ENCODE data around the gene GALNT10. TPM values are rescaled to one million over a fixed set of nuclear protein-coding genes. Genes with fewer than 3 reads are reported as not detected.

The GALNT10 gene
- total and polyA plus RNA-seq, 2 of the 8 experiments (the other 6 are each of a cell fraction or from before 2014, with no cell fraction given) = 4.6 to 15.5 TPM

DNA sequence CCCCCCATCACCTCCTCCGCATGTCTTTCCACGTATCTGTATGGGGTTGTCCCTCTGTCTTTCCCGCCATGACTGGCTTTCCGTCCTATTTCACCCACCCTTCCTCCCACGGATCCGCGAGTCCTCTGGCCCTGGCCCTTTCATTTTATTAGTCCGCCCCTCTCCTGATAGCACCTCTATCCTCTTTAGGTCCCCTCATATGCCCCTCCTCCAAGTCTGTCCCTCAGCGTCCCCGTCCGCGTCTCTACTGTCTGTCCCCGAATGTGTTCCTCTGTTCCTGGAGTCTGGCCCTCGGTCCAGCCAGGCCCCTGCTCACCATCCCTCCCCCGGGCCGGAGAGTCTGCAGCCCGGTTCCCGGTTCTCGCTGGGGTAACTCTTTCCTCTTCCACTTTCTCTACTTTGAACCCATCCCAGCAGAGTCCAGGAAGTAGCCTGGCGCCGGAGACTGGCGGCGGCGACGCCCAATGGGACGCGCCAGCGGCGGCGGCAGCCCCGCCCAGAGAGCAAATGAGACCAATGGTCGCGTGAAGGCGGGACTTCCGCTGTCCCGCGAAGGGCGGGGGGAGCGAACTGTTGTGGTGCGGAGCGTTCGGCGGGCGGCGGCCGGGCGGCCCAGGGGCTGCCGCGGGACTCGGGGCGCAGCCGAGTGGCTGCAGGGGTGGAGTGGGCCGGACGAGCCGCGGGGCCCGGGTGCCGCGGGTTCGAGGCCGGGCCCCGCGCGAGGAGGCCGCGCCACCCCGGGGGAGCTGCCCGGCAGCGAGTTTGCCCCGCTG, 255.1 kb downstream of the GALNT10 start, which contains the start of gene SAP30L (continued):
- TF ChIP-seq RBBP5 (IDR thresholded peaks at IDR 0.05; ENCODE audit: borderline replicate concordance, low read depth, low read length) (peak; percentile 43; the same call in 1 of the 2 replicates), GABPA (IDR thresholded peaks at IDR 0.05; ENCODE audit: borderline replicate concordance, insufficient read depth, low read length) (peak; percentile 84), CREB1 (IDR thresholded peaks at IDR 0.05) (no peak; the same call in 1 of the 2 replicates), CHD2 (IDR thresholded peaks at IDR 0.05; ENCODE audit: low read length) (peak; percentile 92), POLR2A (IDR thresholded peaks at IDR 0.05; ENCODE audit: control extremely low read depth in 1 of 2, low read depth in 2 of 2, low read length in 2 of 2) (no peak), JUN (IDR thresholded peaks at IDR 0.05; ENCODE audit: low read depth, low read length) (no peak), SAP30 (IDR thresholded peaks at IDR 0.05; ENCODE audit: insufficient read depth, insufficient replicate concordance, low read length) (no peak), SIN3A (conservative IDR thresholded peaks at IDR 0.05 in 1 of 2, IDR thresholded peaks at IDR 0.05 in 1 of 2; ENCODE audit: low read depth in 1 of 2, low read length in 2 of 2) (peak; percentile 22 to 68; a peak in 2 of 4 replicates), RFX5 (IDR thresholded peaks at IDR 0.05; ENCODE audit: borderline replicate concordance, low read depth, low read length) (no peak), RXRA (IDR thresholded peaks at IDR 0.05; ENCODE audit: insufficient read depth, low read depth, low read length) (no peak), CBX8 (IDR thresholded peaks at IDR 0.05; ENCODE audit: borderline replicate concordance, low read depth, low read length) (no peak), SP1 (IDR thresholded peaks at IDR 0.05; ENCODE audit: low read depth, low read length) (peak; percentile 97), PHF8 (conservative IDR thresholded peaks at IDR 0.05; ENCODE audit: low read depth, low read length) (peak; percentile 9; the same call in 1 of the 2 replicates), EZH2 (IDR thresholded peaks at IDR 0.05; ENCODE audit: low read depth, low read length, severe bottlenecking) (no peak), TAF7 (optimal IDR thresholded peaks at IDR 0.05; ENCODE audit: borderline replicate concordance, low read depth, low read length) (peak; percentile 68), YY1 (IDR thresholded peaks at IDR 0.05; ENCODE audit: low read depth, low read length) (no peak), MAFK (IDR thresholded peaks at IDR 0.05; ENCODE audit: low read depth, low read length) (no peak), EP300 (IDR thresholded peaks at IDR 0.05; ENCODE audit: borderline replicate concordance in 1 of 2, low read depth in 2 of 2, low read length in 2 of 2) (no peak), ASH2L (IDR thresholded peaks at IDR 0.05; ENCODE audit: low read length) (peak; percentile 19), EGR1 (IDR thresholded peaks at IDR 0.05; ENCODE audit: borderline replicate concordance, low read depth, low read length) (no peak), KDM4A (IDR thresholded peaks at IDR 0.05; ENCODE audit: low read depth, low read length, severe bottlenecking) (peak; percentile 13), SIRT6 (IDR thresholded peaks at IDR 0.05; ENCODE audit: low read length) (no peak), RAD21 (IDR thresholded peaks at IDR 0.05 in 1 of 2, conservative IDR thresholded peaks at IDR 0.05 in 1 of 2; ENCODE audit: low read depth in 2 of 2, low read length in 2 of 2) (no peak), TEAD4 (IDR thresholded peaks at IDR 0.05; ENCODE audit: low read depth, low read length) (no peak)
